HG03066 (cell line): Measurements from ENCODE around the gene PGAP6.
"Not testable (repeated sequence)": the region's sequence is repeated elsewhere in the genome, so short reads cannot be mapped to it uniquely, and the experiment has no call there.

Source experiments
- ATAC-seq: cut with Tn5 transposase; IDR thresholded peaks from one replicate; pipeline ENCODE4 v1.9.1; 2021; ENCODE audit warnings: low read depth; ENCODE audit not compliant: unreplicated experiment

Gene PGAP6

DNA sequence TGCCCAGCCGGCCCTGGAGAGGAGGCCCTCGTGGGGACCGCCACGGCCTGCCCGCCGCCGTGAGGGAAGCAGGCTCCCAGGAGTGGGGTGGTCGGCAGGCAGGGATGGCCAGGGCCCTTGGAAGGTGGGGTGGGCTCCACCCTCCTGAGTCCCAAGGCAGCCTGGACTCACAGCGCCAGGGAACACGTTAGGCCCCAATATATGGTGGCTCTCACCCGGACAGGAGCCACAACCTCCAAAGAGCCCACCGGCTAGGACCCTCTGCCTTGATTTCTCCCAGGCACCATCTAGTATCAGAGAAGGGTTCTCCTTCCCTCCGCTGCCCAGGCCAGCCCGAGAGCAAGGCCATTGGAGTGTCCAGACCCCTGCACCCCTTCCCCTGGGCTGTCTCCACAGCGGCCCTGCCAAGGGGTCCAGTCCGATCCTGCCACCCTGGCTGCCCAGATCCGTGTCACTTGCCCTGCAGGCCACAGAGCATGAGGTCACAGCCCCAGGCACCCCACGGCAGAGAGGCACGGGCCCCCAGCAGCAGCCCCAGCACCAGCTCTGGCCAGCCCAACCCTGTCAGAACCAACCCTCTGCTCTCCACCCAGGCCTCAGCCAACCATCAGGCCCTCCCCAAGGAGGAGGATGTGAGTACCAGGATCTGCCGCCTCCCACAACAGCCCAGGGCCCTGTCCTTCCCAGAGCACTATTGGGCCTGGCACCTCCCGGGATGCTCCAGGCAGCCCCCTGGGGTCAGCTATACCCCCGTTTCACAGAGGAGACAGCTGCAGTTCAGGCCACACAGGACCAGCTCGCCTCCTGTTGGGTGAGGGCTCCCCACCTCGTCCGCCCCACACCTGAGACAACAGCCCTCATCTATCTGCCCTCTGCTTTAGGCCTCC is 28.1 kb downstream of the PGAP6 start:
- ATAC-seq, result no peak

DNA sequence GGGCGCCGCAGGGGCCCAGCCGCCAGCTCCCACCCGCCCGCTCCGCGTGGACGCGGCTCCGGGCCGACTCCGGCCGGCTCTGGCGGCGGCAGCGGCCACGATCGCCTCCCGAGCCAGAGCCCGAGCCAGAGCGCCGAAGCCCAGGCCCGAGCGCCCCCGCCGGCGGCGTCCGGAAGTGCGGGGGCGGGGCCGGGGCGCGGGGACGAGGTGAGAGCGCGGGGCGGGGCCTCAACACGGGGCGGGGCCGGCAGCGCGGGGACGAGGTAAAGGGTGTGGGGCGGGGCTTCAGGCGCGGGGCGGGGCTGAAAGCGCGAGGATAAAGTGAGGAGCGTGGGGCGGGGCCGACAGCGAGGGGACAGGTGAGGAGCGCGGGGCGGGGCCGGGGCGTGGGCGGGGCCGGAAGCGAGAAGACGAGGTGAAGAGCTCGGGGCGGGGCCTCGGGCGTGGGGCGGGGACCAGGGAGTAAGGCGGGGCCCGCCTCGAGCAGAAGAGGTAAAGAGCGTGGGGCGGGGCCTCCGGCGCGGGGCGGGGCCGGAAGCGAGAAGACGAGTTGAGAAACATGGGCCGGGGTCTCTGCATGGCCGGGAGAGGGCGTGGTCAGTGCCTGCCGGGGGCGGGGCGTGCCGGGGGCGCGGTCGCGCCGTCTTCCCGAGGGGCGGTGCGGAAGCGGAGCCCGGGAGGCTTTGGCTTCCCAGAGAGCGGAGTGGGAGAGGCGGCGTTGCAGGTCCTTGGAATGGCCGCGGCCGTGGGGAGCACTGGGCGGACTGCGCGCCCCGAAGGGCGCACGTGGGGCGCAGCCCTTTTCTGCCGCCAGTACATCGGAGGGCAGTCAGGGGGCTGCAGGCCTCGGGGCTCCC is 29.0 kb downstream of the PGAP6 start, which contains the start of gene AXIN1:
Gene AXIN1 (minus strand): TSS at position 177 of the 857 bp plus-strand sequence. CDS start 5,698 bp downstream, outside the sequence.
- ATAC-seq, result peak; percentile 46

DNA sequence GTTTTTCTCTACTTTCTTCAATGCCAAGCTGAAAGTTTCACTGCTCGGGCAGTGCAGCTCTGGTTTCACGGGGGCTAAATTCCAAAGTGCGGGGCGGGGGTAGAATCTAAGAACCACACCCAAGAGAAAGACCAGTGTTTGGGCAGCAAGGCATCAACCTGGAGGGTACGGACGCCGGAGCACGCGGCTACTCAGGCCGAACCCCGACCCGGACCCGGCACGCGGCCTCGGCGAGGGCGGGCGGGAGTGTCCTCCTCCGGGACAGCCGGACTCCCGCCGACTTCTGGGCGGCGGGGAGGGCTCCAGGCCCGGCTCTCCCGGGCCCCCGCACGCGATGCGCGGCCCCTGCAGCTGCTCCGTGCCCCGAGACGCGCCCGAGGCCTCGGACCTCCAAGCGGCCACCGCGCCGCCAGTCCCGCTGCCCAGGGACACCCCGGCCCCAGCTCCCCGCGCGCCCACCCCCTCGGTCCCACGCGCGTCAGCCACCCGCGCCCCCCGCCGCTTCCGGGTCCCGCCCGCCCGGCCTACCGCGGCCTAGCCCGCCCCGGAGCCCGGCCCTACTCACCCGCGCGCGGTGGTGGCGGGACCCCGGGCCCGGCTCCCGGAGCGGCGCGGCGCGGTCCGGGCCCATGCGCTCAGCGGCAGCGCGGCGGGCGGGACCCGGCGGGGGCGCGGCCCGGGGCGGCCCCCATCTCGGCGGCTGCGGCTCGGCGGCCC is 29.8 kb downstream of the PGAP6 start:
- ATAC-seq, result peak; percentile 8

DNA sequence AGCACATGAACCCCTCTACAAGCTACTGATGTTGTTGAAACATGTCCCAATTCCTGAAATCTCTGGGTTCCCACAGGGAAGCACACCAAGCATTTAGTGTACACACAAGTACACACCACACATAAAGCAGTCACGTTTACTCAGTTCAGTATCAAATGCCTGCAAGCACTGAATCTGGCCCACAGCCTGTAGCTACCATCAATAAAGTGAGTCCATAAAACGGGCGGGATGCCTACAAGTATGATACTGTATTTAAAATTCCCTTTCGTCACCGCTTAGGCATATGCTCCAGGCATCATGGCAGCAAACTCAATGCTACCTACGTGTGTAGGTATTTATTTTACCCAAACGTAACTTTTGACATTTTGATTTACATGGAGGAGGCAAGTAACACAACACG is 31.6 kb downstream of the PGAP6 start:
- ATAC-seq, result no peak

DNA sequence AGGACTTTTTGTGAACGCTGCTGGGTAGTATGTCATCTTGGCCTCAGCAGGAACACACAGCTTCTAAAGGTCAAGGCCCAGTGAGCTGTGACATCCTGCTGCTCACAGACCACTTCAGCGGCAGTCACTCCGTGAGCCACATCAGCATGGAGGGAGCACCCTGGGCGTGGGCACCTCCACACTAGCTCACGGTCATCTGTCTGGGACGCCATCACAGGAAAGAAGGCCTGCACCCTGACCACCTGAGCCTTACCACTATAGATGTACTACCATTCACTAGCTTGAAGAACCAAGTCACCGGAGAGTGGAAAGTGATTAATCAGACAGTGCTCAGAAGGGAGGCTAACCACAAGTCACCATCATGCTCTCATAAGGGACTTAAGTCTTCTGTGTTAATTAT is 32.6 kb downstream of the PGAP6 start:
- no peak for ATAC-seq

DNA sequence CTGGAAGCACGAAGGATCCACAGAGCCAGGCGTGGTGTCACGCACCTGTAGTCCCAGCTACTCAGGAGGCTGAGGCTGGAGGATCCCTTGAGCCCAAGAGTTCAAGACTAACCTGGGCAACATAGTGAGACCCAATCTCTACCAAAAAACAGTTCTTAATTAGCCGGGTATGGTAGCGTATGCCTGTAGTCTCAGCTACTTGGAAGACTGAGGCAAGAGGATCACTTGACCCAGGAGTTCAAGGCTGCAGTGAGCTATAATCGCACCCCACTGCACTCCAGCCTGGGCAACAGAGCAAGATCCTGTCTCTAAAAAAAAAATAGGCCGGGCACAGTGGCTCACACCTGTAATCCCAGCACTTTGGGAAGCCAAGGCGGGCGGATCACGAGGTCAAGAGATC is 33.3 kb downstream of the PGAP6 start:
- not testable (repeated sequence) for ATAC-seq

DNA sequence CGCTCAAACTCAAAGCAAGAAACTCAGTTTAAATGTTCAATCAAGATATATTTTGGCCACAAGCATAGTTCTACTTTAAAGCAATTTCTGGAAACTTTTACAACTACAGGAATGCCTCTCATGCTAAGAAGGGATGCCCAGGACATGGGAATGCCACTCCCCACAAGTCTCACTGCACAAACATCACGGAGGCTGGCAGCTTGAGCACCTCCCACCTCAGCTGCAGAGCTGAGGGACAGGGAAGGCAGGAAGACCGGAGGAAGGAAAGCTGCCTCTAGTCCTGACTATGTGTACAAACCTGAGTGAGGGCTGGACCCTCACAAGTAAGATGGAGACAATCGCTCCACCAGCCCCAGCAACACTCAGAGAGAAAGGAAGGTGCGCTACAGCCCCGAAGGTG is 34.6 kb downstream of the PGAP6 start:
- no peak for ATAC-seq

DNA sequence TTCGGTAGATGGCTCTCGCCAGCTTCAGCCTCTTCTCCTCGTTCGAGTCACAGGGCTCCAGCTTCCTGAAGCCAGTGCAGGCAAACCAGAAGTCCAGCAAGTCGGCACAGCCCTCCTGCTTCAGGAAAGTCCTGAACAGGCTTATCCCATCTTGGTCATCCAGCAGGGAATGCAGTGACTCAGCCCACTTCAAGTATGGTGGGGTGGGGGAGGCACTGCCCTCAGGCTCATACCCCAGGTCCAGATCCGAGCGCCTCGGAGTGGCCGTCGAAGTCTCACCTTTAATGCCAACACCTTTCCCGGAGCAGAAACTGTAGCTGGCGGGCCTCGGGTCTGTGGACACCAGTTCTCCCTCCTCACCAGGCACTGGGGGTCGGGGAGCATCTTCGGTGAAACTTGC is 35.2 kb downstream of the PGAP6 start:
- no peak for ATAC-seq

DNA sequence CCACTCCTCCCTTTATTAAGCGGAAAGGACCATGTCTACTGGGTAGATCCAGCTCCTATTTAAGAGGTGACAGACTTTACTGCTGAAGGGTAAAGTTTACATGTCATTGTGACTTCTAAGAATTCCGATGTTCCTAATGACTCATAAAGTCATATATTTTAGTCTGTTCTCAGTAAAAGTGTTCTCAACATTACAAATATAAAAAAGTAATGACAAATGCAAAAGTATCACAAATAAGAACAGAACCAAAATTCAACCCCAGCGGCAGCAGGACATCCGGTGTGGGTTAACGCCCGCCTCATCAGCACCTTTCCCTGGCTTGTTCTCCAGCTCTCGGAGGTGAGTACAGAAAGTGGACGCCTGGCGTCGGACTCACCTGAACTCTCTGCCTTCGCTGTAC is 36.0 kb downstream of the PGAP6 start:
- no peak for ATAC-seq

DNA sequence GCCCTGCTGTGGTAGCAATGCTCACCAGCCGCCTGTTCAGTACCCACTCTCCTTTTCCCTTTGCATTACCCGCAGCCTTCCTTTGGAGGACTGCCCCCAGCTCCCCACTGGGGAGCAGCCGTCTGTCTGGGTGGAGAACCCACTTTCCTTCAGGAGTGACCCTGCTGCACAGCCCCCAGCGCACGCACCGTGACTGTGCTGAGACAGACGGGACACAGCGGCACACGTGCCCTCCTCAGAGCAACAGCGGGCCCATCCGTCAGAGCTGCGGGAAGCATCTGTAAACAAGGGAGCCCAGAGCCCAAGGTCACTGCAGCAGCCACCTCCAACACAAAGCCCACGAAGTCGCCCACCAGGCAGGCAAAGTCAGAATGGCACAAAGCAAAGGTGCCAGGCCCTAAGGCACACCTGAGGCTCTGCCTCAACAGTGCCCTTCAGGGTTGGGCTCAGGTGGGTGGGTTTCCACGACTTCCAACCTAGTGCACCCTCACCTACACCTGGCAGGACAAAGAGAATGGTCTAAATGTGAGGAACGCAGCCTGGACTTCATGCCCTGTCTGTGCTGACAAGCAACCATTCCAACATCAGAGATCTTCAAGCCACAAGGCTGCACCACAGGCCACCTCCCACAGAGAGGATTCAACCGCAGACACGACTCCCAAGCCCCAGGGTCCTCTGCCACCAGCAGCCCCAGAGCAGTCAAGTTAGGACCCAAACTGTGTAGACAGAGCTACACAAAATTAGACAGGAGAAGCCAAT is 39.1 kb downstream of the PGAP6 start:
- ATAC-seq, result no peak

DNA sequence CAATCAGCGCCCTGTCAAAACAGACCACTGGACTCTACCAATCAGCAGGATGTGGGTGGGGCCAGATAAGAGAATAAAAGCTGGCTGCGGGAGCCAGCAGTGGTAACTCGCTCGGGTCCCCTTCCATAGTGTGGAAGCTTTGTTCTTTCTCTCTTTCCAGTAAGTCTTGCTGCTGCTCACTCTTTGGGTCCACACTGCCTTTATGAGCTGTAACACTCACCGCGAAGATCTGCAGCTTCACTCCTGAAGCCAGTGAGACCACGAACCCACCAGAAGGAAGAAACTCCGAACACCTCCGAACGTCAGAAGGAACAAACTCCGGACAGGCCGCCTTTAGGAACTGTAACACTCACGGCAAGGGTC is 39.8 kb downstream of the PGAP6 start:
- not testable (repeated sequence) for ATAC-seq

DNA sequence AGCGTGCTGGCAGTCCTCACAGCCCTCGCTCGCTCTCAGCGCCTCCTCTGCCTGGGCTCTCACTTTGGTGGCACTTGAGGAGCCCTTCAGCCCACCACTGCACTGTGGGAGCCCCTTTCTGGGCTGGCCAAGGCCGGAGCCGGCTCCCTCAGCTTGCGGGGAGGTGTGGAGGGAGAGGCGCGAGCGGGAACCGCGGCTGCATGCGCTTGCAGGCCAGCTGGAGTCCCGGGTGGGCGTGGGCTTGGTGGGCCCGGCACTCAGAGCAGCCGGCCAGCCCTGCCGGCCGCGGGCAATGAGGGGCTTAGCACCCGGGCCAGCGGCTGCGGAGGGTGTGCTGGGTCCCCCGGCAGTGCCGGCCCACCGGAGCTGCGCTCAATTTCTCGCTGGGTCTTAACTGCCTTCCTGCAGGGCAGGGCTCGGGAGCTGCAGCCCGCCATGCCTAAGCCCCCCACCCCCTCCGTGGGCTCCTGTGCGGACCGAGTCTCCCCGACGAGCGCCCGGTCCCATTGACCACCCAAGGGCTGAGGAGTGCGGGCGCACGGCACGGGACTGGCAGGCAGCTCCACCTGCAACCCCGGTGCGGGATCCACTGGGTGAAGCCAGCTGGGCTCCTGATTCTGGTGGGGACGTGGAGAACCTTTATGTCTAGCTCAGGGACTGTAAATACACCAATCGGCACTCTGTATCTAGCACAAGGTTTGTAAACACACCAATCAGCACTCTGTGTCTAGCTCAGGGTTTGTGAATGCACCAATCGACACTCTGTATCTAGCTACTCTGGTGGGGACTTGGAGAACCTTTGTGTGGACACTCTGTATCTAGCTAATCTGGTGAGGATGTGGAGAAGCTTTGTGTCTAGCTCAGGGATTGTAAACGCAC is 40.4 kb downstream of the PGAP6 start:
- not testable (repeated sequence) for ATAC-seq

DNA sequence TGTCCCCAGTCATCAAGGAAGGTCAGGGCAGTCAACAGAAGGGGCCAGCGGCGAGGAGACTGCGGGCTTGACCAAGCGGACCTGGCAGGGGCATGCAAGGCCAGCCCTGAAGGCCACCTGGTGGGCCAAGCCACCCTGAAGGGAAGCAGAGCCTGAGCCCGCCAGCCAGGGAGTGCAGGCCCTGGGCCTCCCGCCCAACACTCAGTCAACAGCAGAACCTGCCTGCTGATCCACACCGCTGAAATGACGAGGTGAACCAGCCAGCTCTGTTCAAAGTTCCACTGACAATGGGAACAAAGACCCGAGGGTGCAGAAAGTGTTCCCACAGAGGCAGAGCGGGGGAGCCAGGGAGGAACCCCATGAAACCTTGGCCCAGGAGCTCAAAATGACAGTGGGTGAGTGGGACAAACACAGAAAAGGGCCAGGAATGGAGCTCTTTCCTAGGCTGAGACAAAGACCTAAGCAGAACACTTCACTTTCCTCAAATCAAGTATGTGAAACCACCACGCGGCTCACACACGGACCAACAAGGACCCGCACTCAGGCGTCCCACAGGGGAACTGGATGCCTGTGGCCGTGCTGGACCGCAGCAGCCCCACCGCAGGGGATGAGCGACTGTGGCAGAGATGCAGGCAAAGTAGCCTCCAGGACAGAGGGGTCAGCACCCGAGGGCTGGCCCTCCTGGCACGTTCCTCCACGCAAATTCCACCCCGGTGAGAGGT is 41.2 kb downstream of the PGAP6 start:
- ATAC-seq, result no peak

DNA sequence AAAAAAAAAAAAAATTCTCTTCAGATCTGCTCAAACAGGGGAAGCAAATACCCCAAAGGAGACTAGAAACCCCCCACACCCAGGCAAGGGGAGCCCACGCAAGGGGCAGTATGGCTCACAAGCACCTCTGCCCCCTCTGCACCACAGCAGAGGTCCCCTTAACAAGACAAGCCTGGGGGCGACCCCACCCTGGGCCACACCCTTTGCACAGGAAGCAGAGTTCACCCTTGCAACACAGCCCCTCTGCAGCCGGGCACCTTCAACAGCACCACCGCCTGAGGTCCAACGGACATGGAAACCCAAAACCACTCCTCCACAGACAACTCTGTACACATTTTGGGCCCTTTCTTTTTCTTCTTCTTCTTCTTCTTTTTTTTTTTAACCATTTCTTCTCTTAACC is 42.1 kb downstream of the PGAP6 start:
- ATAC-seq, result no peak

DNA sequence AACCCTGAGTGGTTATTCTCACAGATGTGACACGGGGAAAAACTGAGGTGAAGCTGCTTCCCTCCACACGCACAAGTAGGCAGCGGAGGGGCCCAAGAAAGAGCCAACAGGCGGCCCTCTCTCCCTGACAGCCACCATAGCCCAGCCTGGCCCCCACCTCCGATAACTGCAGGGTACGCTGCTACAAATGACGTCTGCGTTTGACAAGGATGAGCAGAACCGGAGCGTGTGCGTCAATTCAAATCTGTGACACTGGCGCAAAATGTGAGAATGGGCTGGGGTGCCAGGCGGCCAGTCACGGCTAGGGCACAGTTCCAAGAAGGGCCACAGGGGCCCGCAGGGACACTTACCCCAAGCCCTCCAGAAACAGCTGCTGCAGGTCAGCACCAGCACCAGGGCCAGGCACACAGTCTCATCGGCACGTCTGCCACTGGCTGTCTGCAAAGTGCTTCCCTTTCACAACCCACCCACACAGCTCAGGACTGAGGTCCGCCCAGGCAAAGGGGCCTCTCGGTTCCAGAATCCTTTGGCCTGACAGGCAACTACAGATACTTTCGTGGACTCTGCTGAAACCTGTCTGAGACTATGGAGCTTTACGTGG is 43.7 kb downstream of the PGAP6 start:
- no peak for ATAC-seq

DNA sequence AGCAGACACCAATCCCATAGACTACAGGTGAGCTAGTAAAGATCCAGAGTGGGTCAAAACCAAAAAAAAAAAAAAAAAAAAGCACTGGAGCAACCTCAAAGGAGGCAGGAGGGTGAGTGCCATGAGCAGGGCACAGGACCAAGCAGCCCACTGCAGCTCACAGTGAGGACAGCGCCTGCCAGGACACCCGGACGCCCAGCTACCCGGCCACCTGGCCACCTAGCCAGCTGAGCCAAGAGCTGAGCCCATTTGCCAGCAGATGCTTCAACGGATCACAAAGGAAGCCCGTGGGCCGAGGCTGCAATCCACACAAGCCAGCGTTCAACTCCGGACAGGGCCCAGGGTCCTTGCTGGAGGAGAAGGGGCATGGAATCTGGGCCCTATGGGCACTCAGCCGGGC is 44.3 kb downstream of the PGAP6 start:
- no peak for ATAC-seq

DNA sequence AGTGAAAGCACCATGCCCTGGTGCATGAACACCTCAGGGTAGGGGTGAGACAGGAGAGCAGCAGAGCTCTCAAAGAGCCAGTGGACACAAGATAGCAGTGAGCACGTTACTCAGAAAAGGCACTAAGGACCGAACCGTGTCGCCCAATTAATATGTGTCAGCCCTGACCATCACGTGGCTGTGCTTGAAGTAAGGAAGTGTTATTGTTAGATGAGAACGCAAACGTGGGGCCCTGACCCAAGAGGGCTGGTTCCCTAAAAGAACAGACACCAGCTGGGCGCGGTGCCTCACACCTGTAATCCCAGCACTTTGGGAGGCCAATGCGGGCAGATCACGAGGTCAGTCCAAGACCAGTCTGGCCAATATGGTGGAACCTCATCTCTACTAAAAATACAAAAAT is 45.5 kb downstream of the PGAP6 start:
- ATAC-seq, result no peak
